Stimulated activated naive CD8-positive, alpha-beta T cell treated with anti-CD3 and anti-CD28 coated beads, Interleukin-15, Interleukin-2, amounts not matched to agents 100 ng/mL and 50 ng/mL, for 24 hours (primary cell): ENCODE data around the gene MEG3.

ENCODE experiments used
- H3K27ac Mint-ChIP-seq: one replicate; pipeline ENCODE4 v1.8.0; 2021; ENCODE audit warnings: mild to moderate bottlenecking, mixed read lengths
- H3K27me3 Mint-ChIP-seq: one replicate; pipeline ENCODE4 v1.8.0; 2021; ENCODE audit warnings: mixed read lengths
- H3K36me3 Mint-ChIP-seq: one replicate; pipeline ENCODE4 v1.8.0; 2021; ENCODE audit warnings: low read depth, mixed read lengths
- H3K4me1 Mint-ChIP-seq: one replicate; pipeline ENCODE4 v1.8.0; 2021; ENCODE audit warnings: low read depth, mixed read lengths
- H3K4me3 Mint-ChIP-seq: one replicate; pipeline ENCODE4 v1.8.0; 2021; ENCODE audit warnings: mild to moderate bottlenecking, mixed read lengths
- H3K9me3 Mint-ChIP-seq: one replicate; pipeline ENCODE4 v1.8.0; 2021; ENCODE audit warnings: mixed read lengths

MEG3 gene

DNA sequence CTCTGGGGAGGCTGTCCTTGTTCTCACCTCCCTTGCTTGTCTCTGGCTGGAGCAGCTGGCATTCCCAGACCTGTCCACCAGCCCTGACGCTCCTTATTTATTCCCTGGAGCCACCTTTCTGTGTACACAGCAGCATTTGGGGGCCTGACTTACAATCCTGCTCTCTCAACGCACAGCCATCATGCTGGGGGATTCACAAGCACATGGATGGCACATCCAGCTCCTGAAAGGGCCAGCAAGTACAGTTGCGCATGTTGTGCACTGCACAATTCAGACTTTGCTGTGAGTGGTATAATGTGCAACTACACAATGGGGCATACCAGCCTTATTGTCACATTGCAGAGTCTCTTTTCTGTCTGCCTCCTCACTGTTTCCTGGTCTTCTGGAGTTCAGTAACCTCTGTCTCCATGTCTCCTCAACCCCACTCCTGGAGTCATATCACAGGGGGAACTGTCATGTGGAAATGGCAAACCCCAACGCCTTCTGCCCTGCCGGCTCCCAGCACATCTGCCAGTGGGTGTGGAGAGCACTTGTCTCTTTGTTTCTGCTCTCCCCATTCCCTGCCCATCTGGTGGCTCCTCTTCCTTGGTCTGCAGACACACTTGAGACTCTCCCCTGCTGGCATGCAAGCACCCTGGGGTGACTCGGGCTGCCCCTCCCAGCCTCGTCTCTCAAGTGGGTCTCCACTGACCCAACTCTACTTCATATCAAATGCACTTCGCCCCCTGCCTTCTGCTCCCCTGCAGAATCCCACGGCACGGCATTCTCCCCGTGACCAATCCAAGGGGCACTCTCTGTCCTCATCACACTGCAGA lies 41.2 kb upstream of the MEG3 start:
- Mint-ChIP-seq H3K9me3 (no peaks in the 10 kb centered on the region), H3K27ac (no peak overlapping the region), H3K27me3 (no peaks in the 10 kb centered on the region), H3K36me3 (no peaks in the 10 kb centered on the region), H3K4me3 (no peak overlapping the region), H3K4me1 (no peaks in the 10 kb centered on the region)

DNA sequence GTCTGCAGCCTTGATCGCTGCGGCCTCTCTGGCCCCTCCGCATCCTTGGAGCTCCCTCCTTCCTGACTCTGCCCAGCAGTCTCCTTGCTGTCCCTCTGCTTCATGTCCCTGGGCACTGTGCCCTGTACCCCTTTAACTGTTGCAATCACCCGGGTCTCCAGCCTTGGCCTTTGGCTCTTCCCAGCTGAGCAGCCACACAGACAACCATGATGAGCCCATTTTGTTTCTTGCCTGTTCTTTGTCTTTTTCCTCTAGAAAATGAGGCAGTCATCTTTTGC lies 40.6 kb upstream of the MEG3 start:
- H3K27me3 Mint-ChIP-seq = no peaks in the 10 kb centered on the region
- H3K4me3 Mint-ChIP-seq = no peak overlapping the region
- H3K9me3 Mint-ChIP-seq = no peaks in the 10 kb centered on the region
- H3K27ac Mint-ChIP-seq = no peak overlapping the region
- H3K36me3 Mint-ChIP-seq = no peaks in the 10 kb centered on the region
- no peaks in the 10 kb centered on the region for H3K4me1 Mint-ChIP-seq

DNA sequence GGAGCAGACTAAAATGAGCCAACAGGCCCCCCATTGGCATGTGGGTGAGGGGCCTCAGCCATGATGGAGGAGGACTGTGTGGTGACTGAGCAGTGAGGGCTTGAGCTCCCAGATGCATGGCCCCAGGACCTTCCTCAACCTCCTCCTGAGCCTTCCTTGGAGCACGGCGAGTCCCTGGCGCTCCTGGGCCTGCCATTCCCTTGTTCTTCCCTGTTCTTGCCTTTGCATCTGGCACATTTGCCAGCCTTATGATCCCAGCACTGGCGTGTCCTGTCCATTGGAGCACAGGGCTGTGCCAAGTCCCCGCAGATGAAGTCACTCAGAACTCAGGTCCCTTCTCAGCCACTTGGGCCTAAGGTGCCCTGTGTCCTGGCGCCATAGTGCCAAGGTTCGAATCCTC lies 40.3 kb upstream of the MEG3 start:
- no peaks in the 10 kb centered on the region for H3K27me3 Mint-ChIP-seq

DNA sequence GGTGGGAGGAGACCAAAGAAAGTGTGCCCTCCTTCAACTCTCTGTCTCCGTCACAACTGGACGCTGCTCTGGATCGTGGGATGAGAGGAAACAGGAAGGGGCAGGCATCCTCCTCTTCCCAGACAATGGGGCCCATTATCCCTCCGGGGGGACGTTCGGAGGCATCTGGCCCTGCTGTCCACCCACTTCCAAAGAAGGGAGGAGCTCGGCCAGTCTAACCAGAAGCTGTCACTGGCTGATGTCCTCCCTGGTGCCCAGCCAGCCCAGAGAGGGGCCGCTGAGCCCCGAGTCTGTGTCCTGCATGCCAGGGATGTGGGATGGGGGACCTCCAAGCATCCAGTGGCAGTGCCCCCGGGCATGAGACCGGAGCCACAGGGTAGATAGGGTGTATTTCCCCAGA lies 39.8 kb upstream of the MEG3 start:
- Mint-ChIP-seq H3K4me1 (no peaks in the 10 kb centered on the region), H3K36me3 (no peaks in the 10 kb centered on the region), H3K4me3 (no peak overlapping the region), H3K27ac (no peak overlapping the region), H3K9me3 (no peaks in the 10 kb centered on the region), H3K27me3 (no peaks in the 10 kb centered on the region)

More for the DNA sequence above, 40.3 kb upstream of the MEG3 start:
- Mint-ChIP-seq H3K4me3 (no peak overlapping the region), H3K27ac (no peak overlapping the region), H3K9me3 (no peaks in the 10 kb centered on the region), H3K4me1 (no peaks in the 10 kb centered on the region), H3K36me3 (no peaks in the 10 kb centered on the region)

DNA sequence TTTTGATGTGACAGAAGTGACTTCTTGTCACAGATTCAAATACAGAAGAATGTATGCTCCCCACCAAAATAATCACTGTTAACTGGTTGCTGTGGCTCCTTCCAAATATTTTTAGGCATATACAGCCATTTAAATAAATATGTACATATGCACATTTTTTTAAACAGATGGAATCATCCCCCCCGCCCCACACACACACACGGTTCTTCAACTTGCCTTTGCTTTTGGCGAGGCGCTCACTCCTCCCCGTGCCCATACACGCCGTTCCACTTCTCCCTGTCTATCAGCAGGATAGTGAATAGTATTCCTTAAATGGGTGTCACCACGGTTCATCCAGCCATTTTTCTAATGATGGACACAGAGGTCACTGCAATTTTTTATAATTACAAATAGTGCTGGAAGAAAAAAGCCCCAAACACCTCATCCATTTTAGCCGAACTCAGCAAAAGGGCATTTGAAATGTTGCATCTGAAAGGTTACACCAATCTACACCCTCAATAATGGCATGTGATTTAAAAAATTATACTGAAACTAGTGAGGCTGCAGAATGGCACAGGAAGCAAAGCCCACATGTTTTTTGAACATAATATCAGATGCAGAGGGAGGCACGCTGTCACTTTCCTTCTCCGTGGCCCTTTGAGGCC lies 39.2 kb upstream of the MEG3 start:
- no peak overlapping the region for H3K4me3 Mint-ChIP-seq
- no peaks in the 10 kb centered on the region for H3K36me3 Mint-ChIP-seq
- no peaks in the 10 kb centered on the region for H3K9me3 Mint-ChIP-seq
- H3K27ac Mint-ChIP-seq = no peak overlapping the region
- no peaks in the 10 kb centered on the region for H3K4me1 Mint-ChIP-seq
- H3K27me3 Mint-ChIP-seq = no peaks in the 10 kb centered on the region

DNA sequence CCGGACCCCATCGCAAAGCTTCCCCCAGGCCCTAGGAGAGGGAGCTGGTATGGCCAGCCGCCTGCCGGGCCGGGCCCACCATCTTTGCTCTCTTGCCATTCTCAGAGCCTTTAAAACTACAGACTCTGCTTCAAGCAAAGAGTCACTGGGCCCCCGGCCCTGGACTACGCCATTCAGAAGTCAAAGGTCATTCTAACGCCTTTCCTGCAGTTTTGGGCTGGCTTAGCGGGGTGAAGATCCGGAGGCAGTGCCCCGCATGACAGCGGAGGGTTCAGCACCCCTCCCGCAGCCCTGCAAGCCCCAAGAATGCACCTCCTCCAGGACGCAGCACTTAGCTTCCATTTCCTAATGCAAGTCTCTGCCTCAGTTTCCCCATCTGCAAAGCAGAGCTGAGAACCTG lies 38.3 kb upstream of the MEG3 start:
- H3K36me3 Mint-ChIP-seq = no peaks in the 10 kb centered on the region
- no peak overlapping the region for H3K4me3 Mint-ChIP-seq
- no peaks in the 10 kb centered on the region for H3K27me3 Mint-ChIP-seq

DNA sequence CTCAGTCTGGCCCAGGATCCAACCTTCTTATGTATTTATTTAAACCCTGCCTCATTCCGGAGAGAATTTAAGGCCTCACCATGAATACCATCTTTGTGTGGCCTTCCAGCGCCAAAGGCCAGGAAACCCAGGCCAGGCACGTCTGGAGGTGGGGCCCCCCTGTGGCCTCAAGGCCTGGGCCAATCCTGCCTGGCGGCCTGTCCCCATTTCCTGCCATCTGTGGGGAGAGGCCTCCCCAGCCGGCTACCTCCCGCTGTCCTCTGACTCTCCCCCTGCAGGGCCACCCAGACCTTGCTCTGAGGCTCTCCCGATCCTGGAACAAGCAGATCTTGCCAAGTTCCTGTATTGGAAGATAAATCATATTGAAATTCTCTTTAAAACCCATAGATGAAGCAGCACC lies 37.4 kb upstream of the MEG3 start:
- Mint-ChIP-seq H3K36me3 (no peaks in the 10 kb centered on the region), H3K4me1 (no peaks in the 10 kb centered on the region), H3K9me3 (no peaks in the 10 kb centered on the region), H3K4me3 (no peak overlapping the region), H3K27ac (no peak overlapping the region), H3K27me3 (no peaks in the 10 kb centered on the region)

More for the DNA sequence above, 38.3 kb upstream of the MEG3 start:
- no peak overlapping the region for H3K27ac Mint-ChIP-seq
- no peaks in the 10 kb centered on the region for H3K4me1 Mint-ChIP-seq
- no peaks in the 10 kb centered on the region for H3K9me3 Mint-ChIP-seq

DNA sequence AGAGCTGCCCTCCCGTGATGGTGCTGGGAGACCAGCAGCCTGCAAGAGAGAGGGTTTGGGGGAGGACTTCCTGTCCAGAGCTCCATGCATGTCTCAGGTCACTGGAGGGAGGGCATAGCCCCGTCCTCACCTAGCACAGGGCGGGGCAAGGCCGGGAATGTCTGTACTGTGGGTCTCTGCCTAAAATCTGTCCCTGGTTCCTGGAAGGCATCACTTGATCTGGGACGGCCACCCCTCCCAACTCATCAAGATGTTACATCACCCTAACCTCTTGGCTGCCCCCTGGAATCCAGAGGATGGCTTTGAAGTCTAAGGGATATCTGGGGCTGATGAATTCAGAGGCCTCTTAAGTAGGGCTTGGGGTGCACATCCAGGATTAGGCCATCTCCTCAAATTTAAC lies 37.0 kb upstream of the MEG3 start:
- H3K9me3 Mint-ChIP-seq = no peaks in the 10 kb centered on the region
- H3K27me3 Mint-ChIP-seq = no peaks in the 10 kb centered on the region
- no peaks in the 10 kb centered on the region for H3K4me1 Mint-ChIP-seq
- H3K4me3 Mint-ChIP-seq = no peak overlapping the region
- no peak overlapping the region for H3K27ac Mint-ChIP-seq
- H3K36me3 Mint-ChIP-seq = no peaks in the 10 kb centered on the region

DNA sequence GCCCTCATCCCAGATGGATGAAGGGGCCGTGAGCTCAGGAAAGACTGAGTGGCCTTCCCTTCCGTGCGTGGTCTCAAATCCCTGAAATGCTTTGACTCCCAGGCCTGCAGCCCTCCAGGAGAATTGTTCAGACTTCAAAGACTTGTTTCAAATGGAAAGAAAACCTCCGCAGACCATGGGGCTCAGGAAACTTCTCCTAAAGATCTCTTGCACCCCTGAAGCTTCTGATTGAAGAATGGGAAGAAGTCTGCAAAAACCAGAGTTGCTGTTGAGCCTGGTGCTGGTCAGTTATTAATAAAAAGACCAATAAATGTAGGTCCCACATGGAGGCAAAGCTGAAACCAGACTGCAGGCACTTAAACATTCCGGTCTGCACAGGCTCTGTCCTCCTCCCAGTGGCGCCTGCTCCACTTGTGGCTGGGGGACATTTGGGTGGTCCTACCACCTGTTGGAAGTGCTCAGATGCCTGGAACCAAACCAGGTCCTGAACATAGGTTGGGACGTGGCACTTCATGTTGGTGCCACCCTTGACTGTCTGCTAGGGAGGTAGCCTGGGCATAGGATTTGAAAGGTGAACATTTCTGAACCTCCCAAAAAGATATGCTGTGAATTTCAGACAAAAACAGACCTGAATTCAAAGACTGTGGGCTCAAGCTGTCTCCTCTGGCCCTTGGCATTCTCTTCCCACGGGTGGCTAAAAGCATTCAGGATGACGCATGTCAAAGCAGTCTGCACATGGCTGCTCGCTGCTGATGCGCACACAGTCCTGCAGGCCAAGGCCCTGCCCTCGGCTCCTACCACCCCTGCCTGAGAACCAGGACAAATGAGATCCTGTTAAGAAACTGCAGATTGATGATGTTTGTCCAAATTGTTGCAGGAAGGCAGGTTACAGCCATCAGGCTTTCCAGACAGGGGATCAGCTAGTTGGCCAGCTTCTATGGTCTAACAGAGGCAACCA lies 36.2 kb upstream of the MEG3 start:
- Mint-ChIP-seq H3K4me3 (no peak overlapping the region), H3K36me3 (no peaks in the 10 kb centered on the region), H3K9me3 (no peaks in the 10 kb centered on the region), H3K27me3 (no peaks in the 10 kb centered on the region), H3K4me1 (no peaks in the 10 kb centered on the region), H3K27ac (no peak overlapping the region)

DNA sequence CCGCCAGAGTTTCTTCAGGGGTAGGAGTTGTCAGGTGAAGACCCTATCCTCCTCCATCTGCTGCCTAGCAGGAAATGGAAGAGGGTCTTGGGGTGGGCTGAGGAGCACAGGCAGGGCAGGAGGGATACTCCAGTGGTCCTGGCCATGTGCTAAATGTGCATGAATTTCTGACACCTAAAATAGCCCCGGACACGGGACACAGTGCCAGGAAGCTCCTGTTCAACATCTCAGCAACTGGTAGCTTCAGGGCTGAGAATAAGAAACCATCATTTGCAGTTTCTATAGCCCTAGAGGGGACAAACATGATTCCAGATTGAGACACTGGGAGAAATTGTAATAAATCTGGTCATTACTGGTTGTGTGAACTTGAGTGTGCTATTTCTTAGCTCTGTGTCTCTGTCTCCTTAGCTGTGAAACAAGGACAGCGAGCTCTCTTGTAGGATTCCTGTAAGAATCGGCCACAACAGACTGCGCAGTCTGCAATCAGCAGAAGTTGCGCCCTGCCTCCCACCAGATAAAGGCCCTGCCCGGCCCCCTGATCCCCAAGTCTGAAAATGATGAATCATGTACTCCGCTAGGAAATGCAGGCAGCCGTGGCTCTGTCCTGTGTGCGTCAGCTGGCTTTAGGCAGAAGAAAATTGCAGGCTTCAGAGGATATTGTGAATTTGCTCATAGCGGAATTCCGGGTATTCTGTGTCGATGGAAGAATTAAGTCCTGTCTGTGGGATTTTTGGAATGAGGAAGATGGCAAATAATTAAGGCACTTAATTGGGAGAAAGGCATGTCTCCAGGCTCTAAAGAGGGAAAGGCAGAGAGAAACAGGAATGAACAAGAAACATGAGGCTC lies 35.2 kb upstream of the MEG3 start:
- Mint-ChIP-seq H3K4me1 (no peaks in the 10 kb centered on the region), H3K9me3 (no peaks in the 10 kb centered on the region), H3K27ac (no peak overlapping the region), H3K27me3 (no peaks in the 10 kb centered on the region), H3K36me3 (no peaks in the 10 kb centered on the region), H3K4me3 (no peak overlapping the region)

DNA sequence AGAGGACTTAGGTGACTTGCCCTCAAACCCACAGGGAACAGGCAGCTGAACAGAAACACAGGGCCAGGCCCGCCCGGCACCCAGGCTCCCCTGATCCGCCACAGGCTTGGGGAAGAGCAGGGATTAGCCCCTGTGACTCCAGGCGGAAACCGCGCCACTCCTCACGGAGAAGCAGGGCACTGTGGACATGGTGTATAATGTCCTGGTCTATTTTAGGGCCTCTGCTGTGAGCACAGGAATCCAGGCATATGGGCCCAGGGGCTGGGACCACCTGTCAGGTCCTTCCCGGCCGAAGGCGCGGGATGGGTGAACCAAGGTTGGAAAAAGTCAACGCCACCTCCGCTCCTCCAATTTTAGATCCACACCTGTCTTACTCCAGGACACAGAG lies 34.6 kb upstream of the MEG3 start:
- Mint-ChIP-seq H3K4me1 (no peaks in the 10 kb centered on the region), H3K27ac (no peak overlapping the region), H3K4me3 (no peak overlapping the region), H3K27me3 (no peaks in the 10 kb centered on the region), H3K9me3 (no peaks in the 10 kb centered on the region), H3K36me3 (no peaks in the 10 kb centered on the region)

DNA sequence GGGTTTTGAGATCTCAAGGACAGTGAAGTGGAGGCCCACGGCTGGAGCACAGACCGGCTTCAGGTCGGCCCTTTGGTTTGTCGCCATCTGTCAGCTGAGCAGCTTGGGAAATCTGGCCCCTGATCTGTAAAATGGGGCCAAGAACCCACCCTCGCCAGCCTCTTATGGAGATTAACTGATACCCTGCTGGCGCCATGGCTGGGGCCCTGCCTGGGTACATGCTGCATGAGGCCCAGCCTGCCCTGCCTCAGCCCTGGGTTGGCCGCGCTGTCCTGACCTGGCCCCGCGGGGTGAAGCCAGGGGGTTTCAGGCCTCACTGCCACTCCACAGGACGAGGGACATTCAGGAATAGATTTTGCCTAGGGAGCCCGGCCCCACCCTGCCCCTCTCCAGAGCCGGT lies 33.9 kb upstream of the MEG3 start:
- no peak overlapping the region for H3K27ac Mint-ChIP-seq
- H3K36me3 Mint-ChIP-seq = no peaks in the 10 kb centered on the region
- H3K4me3 Mint-ChIP-seq = no peak overlapping the region
- H3K9me3 Mint-ChIP-seq = no peaks in the 10 kb centered on the region
- no peaks in the 10 kb centered on the region for H3K4me1 Mint-ChIP-seq
- H3K27me3 Mint-ChIP-seq = no peaks in the 10 kb centered on the region

DNA sequence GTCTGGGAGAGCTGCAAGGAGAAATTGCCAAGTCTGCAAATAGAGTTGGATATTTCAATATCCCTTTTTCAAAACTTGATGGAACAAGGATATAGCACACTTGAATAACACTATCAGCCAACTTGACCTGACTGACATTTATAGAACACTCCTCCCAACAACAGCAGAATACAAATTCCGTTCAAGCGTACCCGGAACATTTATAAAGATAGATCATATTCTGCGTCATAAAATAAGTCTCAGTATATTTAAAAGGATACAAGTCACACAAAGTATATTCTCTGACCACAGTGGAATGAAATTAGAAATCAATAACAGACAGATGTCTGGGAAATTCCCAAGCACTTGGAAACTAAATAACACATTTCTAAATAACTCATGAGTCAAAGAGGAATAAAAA lies 29.0 kb upstream of the MEG3 start:
- Mint-ChIP-seq H3K36me3 (no peaks in the 10 kb centered on the region), H3K9me3 (no peaks in the 10 kb centered on the region), H3K4me3 (no peak overlapping the region), H3K4me1 (no peaks in the 10 kb centered on the region), H3K27me3 (peaks cover 7% of the 10 kb centered on the region), H3K27ac (no peak overlapping the region)

DNA sequence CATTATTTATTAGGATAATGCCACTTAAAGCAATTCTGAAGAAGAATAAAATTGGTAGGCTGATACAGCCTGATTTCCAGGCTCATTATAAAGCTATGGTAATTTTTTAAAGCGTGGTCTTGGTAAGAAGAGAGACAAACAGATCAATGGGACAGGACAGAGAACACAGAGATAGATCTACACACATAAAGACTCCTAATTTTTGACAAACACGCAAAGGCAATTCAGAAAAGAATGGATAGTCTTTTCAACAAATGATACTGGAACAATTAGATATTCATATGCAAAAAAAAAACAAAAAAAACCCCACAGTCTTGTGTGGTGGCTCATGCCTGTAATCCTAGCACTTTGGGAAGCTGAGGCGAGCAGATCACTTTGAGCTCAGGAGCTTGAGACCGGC lies 25.9 kb upstream of the MEG3 start:
- Mint-ChIP-seq H3K27ac (no peak overlapping the region), H3K27me3 (peaks cover 7% of the 10 kb centered on the region), H3K9me3 (no peaks in the 10 kb centered on the region)

More for the DNA sequence above, 25.9 kb upstream of the MEG3 start:
- Mint-ChIP-seq H3K4me3 (no peak overlapping the region), H3K36me3 (no peaks in the 10 kb centered on the region), H3K4me1 (no peaks in the 10 kb centered on the region)
